GM19238 (cell line): Measurements from ENCODE around the gene SLC4A4.
"Not testable (repeated sequence)": the region's sequence is repeated elsewhere in the genome, so short reads cannot be mapped to it uniquely, and the experiment has no call there.

Source experiments
- DNase-seq: peaks from one replicate; pipeline ENCODE4 v3.0.0; 2011; ENCODE audit warnings: low spot score; ENCODE audit not compliant: insufficient read length

Gene SLC4A4

DNA sequence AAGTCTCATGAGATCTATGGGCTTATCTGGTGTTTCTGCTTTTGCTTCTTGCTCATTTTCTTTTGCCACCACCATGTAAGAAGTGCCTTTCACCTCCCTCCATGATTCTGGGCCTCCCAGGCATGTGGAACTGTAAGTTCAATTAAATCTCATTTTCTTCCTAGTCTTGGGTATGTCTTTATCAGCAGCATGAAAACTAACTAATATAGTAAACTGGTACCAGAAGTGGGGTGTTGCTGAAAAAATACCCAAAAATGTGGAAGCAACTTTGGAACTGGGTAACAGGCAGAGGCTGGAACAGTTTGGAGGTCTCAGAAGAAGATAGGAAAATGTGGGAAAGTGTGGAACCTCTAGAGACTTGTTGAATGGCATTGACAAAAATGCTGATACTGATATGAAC, 70.1 kb downstream of the SLC4A4 start:
- DNase-seq: not testable (repeated sequence)

- DNase-seq: no peak
Observed at GRCh38 chr4:71411981-71412380, 73.2 kb downstream of the SLC4A4 start.

DNA sequence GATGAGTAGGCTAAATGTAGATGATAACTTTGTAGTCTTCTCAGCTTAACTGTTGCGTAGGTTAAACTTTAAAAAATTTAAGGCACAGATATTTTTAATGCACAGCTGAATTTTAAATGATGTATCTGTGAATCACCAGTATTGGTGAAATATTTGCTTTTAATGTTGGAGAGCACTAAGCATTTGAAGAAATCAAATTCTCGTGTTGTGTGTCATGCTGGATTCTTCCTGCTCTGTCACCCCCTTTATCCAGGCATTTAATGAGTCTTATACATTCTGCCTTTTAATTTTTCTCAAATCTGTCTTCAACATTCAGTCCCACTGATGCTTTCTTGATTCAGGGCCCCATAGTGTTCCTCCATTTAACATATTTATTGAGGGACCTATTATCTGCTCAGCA, 76.7 kb downstream of the SLC4A4 start:
- no peak for DNase-seq

DNA sequence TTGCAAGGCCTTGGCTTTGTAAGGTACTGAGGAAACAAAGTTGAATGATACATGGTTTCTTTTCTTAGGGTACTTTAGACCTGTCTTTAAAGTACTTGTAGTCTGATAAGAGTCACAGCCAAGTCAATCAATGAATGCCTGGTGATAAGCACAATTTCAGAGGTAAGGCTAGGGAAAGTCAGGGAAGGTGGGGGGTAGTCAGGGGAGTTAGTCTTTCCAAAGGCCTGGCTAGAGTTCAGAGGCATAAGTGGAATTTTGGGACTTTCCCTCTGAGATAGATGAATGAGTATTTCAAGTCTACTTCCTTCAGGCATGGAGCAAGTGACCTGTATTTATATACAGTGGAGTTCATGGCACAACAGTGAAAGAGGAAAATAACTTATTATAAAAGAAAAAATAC, 78.3 kb downstream of the SLC4A4 start:
- no peak for DNase-seq

DNA sequence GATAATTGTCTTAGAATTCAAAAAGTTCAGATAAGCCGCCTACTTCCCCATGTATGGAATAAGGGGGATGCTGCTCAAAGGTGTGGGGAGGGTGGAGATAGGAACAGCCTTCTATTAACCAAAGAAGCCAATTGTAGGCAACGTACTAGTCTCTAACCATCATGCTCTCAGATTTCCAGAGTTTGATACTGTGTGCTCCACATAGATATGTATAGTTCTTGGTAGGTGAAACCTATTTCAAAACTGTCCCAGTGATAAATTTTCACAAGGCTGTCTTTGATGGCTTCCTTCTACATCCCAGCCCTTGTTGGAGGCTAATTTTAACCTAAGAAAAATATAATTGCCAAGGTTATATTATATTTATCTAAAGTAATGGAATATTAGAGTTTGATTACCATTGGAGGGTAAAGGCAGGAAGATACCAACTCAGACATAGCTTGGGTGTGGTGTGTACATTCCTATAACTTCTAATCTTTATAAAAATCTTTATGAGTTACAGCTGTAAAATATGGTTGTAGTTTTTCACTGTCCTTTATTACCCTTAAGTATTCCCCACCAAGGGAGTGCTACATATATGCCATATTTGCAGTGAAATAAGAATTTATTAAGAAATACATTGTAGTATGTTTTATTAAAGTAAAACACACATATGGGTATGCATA, 87.7 kb downstream of the SLC4A4 start:
- no peak for DNase-seq

DNA sequence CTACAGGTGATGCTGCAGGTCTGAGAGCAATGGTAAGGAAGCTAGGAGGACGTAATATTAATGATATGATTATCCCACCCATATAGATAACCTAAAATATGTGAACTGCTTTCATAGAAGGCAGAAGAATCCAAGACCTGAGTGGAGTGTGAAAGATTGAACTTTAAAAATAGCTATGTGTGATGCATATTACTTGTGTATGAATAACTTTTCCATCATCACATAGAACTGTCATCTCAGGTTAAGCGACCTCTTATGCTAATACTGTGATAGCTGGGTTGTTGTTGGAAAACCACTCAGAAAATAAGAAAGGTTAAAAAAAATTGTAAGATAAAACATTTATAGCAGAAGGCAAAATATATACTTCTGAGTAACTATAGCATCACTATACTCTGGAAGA, 90.3 kb downstream of the SLC4A4 start:
- DNase-seq: no peak

- no peak for DNase-seq
Observed at GRCh38 chr4:71429962-71430361, 91.1 kb downstream of the SLC4A4 start.

DNA sequence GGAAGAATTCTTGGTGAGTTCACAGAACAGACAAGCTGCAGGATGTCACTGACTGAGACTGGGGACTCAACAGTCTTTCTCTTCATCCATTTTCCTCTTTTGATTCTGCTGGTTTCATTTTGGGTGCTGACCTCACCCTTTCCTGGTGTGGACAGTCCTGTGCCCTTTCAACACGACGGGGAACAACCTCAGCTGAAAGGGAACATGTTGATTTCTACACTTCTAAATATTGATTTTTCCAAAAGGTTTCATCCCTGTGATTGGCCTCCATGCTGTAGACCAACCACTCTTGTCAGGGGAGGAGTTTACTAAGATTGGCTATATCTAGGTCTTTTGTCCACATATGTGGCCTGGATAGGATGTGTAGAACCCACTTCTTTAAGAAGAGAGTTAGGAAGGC, 91.8 kb downstream of the SLC4A4 start:
- DNase-seq: no peak

DNA sequence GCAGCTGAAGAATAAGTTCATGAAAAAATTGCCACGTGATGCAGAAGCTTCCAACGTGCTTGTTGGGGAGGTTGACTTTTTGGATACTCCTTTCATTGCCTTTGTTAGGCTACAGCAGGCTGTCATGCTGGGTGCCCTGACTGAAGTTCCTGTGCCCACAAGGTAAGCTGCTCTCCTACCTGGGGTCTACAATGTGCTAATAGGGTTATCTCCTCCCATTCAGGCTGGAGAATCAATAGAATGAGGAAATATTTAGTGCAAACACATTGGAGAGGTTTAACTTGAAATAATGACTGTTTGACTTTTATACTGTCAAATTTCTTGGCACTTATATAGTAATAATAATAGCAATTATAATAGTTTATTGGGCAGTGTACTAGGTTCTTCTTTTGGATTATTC, 101.8 kb downstream of the SLC4A4 start:
- DNase-seq: no peak

- DNase-seq: no peak
Observed at GRCh38 chr4:71441186-71442169, 102.7 kb downstream of the SLC4A4 start.

DNA sequence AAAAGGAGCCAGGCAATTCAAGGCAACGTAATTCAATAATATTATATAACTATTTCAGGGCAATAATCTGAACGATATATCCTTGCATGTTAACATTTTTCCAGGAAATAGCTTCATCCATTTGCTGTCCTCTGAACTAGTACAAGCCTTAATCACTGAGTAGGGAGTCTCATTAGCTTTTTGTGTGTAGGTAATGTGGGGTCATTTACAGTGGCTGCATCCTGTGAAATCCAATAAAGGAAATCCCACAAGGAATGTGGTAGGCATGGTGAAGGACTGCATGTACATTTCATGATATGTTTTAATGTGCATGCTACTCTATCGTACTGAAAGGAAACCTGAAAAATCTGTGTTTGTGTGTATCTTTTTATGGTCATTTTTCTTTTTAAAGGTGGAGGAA, 103.5 kb downstream of the SLC4A4 start:
- no peak for DNase-seq

DNA sequence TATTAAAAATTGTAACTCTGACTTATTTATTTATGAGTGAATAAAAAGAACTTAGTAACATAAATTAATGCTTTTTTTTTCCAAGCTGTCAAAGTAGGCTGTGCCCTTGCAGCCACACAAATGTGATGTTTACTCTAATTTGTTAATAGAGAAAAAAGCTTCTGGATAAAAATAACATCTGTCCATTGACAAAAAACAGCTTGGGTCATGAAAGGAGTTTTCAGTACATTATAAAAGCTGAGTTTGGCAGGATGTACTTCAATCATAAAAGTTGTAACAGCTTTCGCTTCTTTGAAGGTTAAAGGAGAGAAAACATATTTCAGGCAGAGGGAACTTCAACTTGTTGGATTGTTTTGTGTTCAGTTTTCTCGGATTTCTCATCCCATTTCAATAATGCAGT, 105.6 kb downstream of the SLC4A4 start:
- no peak for DNase-seq

DNA sequence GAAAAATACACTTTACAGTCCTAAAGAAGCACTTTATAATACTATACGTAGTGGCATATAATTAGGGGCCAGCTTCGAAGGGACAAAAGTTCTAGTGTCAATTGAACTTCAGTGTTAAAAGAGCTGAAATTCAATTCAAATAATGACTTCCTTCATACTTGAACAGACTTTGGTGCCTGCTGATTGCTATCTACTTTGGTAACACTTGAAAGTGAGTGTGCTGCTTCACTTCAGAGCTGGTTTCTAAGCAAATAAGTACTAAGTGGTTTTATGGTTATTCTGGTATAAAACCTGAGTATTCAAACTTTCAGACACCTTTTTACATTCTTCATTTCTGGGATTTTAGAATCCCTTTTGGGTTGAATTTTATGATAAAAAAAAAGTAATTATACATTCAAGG, 107.0 kb downstream of the SLC4A4 start:
- DNase-seq: no peak

GRCh38 chr4:71446479-71447081, 107.8 kb downstream of the SLC4A4 start:
- no peak for DNase-seq

- no peak for DNase-seq
Observed at GRCh38 chr4:71449040-71449439, 110.2 kb downstream of the SLC4A4 start.

GRCh38 chr4:71449878-71450277, 111.1 kb downstream of the SLC4A4 start:
- no peak for DNase-seq

DNA sequence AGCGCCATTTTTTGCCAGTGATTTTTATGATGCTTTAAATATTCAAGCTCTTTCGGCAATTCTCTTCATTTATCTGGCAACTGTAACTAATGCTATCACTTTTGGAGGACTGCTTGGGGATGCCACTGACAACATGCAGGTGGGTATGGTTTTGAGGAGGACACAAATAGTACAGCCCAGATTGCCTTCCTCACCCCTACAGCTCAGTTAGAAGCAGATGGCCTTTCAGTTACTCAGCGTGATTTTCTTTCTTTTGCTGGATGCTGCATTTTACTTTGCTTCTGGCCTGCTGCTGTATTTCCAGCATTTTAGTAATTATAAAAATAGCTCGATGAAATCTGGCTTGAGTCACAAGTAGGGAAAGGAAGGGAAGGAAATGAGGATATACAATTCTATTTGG, 114.7 kb downstream of the SLC4A4 start:
- no peak for DNase-seq

DNA sequence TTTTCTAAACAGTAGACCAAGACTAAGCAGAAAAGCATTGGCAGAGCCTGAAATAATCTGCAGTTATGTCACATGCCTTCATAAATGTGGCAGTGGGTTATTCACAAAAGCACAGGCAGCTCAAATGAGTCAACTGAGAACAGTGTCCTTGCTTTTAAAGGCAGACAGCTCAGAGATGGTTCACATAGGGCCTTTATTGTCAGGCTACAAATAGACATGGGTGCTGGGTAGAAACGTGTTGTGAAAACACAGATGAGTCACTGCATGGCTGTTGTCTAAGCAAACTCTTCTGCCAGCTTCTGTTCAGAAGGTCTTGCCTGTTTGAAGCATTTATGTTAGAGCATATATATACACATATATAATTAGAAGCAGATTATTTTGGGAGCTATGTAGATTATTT, 118.0 kb downstream of the SLC4A4 start:
- no peak for DNase-seq

DNA sequence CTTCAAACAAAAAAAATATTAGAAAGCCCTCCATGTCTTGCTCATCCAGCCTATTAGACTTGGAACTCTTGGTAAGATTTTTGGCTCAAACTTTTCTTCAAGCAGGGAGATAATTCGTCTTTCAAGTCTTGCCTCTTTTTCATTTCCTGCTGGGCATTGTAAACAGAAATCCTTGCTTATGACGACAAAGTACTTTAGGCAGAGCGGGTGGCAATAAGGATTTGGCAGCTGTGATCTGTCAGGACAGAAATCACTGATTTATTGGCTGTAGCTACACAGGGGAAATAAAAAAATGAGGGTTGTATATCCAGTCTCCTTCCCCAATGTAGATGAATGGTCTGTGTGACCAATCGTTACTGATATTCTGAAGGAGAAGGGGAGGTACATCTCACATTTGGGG, 121.6 kb downstream of the SLC4A4 start:
- no peak for DNase-seq

DNA sequence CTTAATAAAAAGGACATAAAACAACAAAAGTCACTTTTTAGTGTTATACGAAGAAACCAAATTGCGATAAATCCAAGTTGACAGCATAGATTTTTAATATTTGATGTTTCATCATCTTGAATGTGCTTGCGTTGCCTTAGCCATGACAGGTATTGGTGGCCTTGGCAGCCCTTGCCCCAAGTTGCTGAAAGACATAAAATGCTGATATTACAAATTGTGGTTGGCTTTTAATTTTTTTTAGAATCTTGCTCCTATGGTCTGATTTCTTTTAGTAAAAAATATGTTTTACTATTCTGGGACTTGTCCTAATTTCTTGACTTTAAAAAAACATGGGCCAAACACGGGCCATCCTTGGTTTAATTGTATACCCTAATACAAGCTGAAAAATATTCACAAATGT, 122.6 kb downstream of the SLC4A4 start:
- no peak for DNase-seq

- DNase-seq: no peak
Observed at GRCh38 chr4:71466775-71467174, 128.0 kb downstream of the SLC4A4 start.

GRCh38 chr4:71468116-71468710, 129.4 kb downstream of the SLC4A4 start:
- DNase-seq: no peak
